HepG2 (cell line): ENCODE measurements around the gene CSNK2B. TPM values are rescaled to one million over a fixed set of nuclear protein-coding genes. Genes with fewer than 3 reads are reported as not detected.
A peak's percentile ranks its signal among the peaks of the same experiment; 100 is the strongest.

Source experiments
- ARID3A ChIP-seq: IDR thresholded peaks from 2 replicates; pipeline ENCODE4 v1.6.1; 2012; ENCODE audit warnings: low read depth, low read length, improper control_type of control experiment
- ARID4A ChIP-seq: sonication (generic); formaldehyde crosslinking; IDR thresholded peaks from 2 replicates; pipeline ENCODE4 v1.5.0; 2020; ENCODE audit warnings: mild to moderate bottlenecking, missing genetic modification reagents, borderline replicate concordance
- BCL6 ChIP-seq: IDR thresholded peaks from 2 replicates; pipeline ENCODE4 v1.6.1; 2016; ENCODE audit warnings: missing genetic modification reagents, missing compliant biosample characterization
- CBX2 ChIP-seq, 2 experiments: fragments of 200-600 bp in 1 of 2; sonication (generic); formaldehyde crosslinking in 1 of 2; IDR thresholded peaks; 2 replicates each; pipeline versions ENCODE4 v1.7.0 to v1.8.1; 2018 to 2022; ENCODE audit warnings: low read depth in 2 of 2, low read length in 1 of 2, mild to moderate bottlenecking in 1 of 2, missing genetic modification reagents in 1 of 2
- CHD2 ChIP-seq: IDR thresholded peaks from 2 replicates; pipeline ENCODE4 v1.6.1; 2011; ENCODE audit warnings: low read depth, low read length, improper control_type of control experiment
- EED ChIP-seq: sonication (generic); formaldehyde crosslinking; IDR thresholded peaks from 2 replicates; pipeline ENCODE4 v1.5.0; 2020; ENCODE audit warnings: mild to moderate bottlenecking, missing genetic modification reagents
- FIP1L1 ChIP-seq: fragments of 200-400 bp; formaldehyde crosslinking; IDR thresholded peaks from 2 replicates; pipeline ENCODE4 v1.6.1; 2018; ENCODE audit warnings: low read depth, mild to moderate bottlenecking, low read length, moderate library complexity, borderline replicate concordance; ENCODE audit not compliant: insufficient read depth
- FOXP1 ChIP-seq, 2 experiments: fragments of 450-650 bp in 1 of 2; IDR thresholded peaks; 2 replicates each; pipeline ENCODE4 v1.6.1; 2017 to 2018; ENCODE audit warnings: antibody characterized with exemption in 1 of 2
- HDAC2 ChIP-seq: sonication (generic); formaldehyde crosslinking; IDR thresholded peaks from 2 replicates; pipeline ENCODE4 v1.4.0; 2020; ENCODE audit warnings: missing genetic modification reagents
- HMGXB4 ChIP-seq, 2 experiments: sonication (generic) in 1 of 2; formaldehyde crosslinking in 1 of 2; IDR thresholded peaks; 2 replicates each; pipeline versions ENCODE4 v1.4.0 to v1.6.1; 2018 to 2020; ENCODE audit warnings: missing genetic modification reagents in 2 of 2, borderline replicate concordance in 1 of 2, low read depth in 1 of 2, mild to moderate bottlenecking in 1 of 2, missing biosample characterization in 1 of 2
- KDM2A ChIP-seq: sonication (generic); formaldehyde crosslinking; IDR thresholded peaks from 2 replicates; pipeline ENCODE4 v1.4.0; 2020; ENCODE audit warnings: low read depth, missing genetic modification reagents, borderline replicate concordance
- MED13 ChIP-seq: sonication (generic); formaldehyde crosslinking; IDR thresholded peaks from 2 replicates; pipeline ENCODE4 v1.5.0; 2020; ENCODE audit warnings: missing genetic modification reagents
- NFE2 ChIP-seq: sonication (generic); formaldehyde crosslinking; IDR thresholded peaks from 2 replicates; pipeline ENCODE4 v1.4.0; 2020; ENCODE audit warnings: missing genetic modification reagents
- PBX2 ChIP-seq: IDR thresholded peaks from 2 replicates; pipeline ENCODE4 v1.6.1; 2016; ENCODE audit warnings: control low read depth
- SAP130 ChIP-seq: IDR thresholded peaks from 2 replicates; pipeline ENCODE4 v1.6.1; 2016; ENCODE audit warnings: low read depth
- STAT5B ChIP-seq: sonication (generic); formaldehyde crosslinking; IDR thresholded peaks from 2 replicates; pipeline ENCODE4 v1.4.0; 2020; ENCODE audit warnings: missing genetic modification reagents
- ZFY ChIP-seq: sonication (generic); formaldehyde crosslinking; IDR thresholded peaks from 2 replicates; pipeline ENCODE4 v1.4.0; 2020; ENCODE audit warnings: missing genetic modification reagents
- ZMYM4 ChIP-seq: sonication (generic); formaldehyde crosslinking; IDR thresholded peaks from 2 replicates; pipeline ENCODE4 v1.8.1; 2023; ENCODE audit warnings: mild to moderate bottlenecking, missing genetic modification reagents
- ZNF331 ChIP-seq: sonication (generic); formaldehyde crosslinking; IDR thresholded peaks from 2 replicates; pipeline ENCODE4 v1.4.0; 2020; ENCODE audit warnings: missing genetic modification reagents
- ZNF546 ChIP-seq: sonication (generic); formaldehyde crosslinking; conservative IDR thresholded peaks from 2 replicates; pipeline ENCODE4 v1.8.1; 2023; ENCODE audit warnings: mild to moderate bottlenecking, missing genetic modification reagents
- polyA plus RNA-seq, 8 experiments: library from polyadenylated mRNA; depleted of rRNA in 3 of 8; stranded (reverse) in 7 of 8; unstranded in 1 of 8; fragments of >200 nt; fragmentation: Illumina TruSeq in 4 of 8; extraction: Trizol in 4 of 8; gene quantifications; 2 replicates each; pipeline versions ENCODE4 v1.2.1 to v1.2.3, GENCODE V29; 2011 to 2016; ENCODE audit warnings: low read depth in 4 of 8, missing spikeins in 1 of 8, mixed read lengths in 1 of 8; ENCODE audit not compliant: insufficient read depth in 1 of 8
- total RNA-seq, 5 experiments: library from RNA; depleted of rRNA; stranded (reverse); fragments of >200 nt; fragmentation: Illumina TruSeq; extraction: Trizol; gene quantifications; 2 replicates each; pipeline ENCODE4 v1.2.3, GENCODE V29; 2016; ENCODE audit warnings: low read depth in 1 of 5

CSNK2B gene
- total and polyA plus RNA-seq, 2 of the 13 experiments (the other 11 are each of a cell fraction or from before 2014, with no cell fraction given): 111 to 296 TPM

GRCh38 chr6:31664790-31665500 is 935 bp upstream of the CSNK2B start, which contains the start of gene GPANK1 (continued):
- TF ChIP-seq ARID4A (peak; percentile 48; the same call in 1 of the 2 replicates), EED (CRISPR knock-in tag) (peak; percentile 61; the same call in 1 of the 2 replicates), SAP130 (CRISPR knock-in tag) (peak; percentile 86), STAT5B (CRISPR knock-in tag) (no peak), ZNF331 (CRISPR knock-in tag) (0 out of 2 replicates have a peak, but pooled peaks have one; percentile 66), ZFY (CRISPR knock-in tag) (peak; percentile 9; the same call in 1 of the 2 replicates), ZNF546 (CRISPR knock-in tag) (peak; percentile 92), BCL6 (CRISPR knock-in tag) (peak; percentile 60; the same call in 1 of the 2 replicates), FIP1L1 (peak; percentile 58; the same call in 1 of the 2 replicates), HMGXB4 (CRISPR knock-in tag; IDR thresholded peaks at IDR 0.05; ENCODE audit: borderline replicate concordance in 1 of 2, low read depth in 1 of 2) (peak in 1 of 2 experiments; percentile 75; a peak in 2 of 4 replicates), FOXP1 (IDR thresholded peaks at IDR 0.05) (peak; percentile 90), FOXP1 (CRISPR knock-in tag; IDR thresholded peaks at IDR 0.05) (peak; percentile 83), ARID3A (peak; percentile 75), KDM2A (CRISPR knock-in tag) (peak; percentile 76), MED13 (CRISPR knock-in tag) (peak; percentile 36; the same call in 1 of the 2 replicates), CHD2 (no peak), CBX2 (IDR thresholded peaks at IDR 0.05; ENCODE audit: low read depth, low read length) (no peak), CBX2 (CRISPR knock-in tag; IDR thresholded peaks at IDR 0.05; ENCODE audit: low read depth) (0 out of 2 replicates have a peak, but pooled peaks have one; percentile 27), NFE2 (CRISPR knock-in tag) (no peak), HDAC2 (CRISPR knock-in tag) (peak; percentile 57; the same call in 1 of the 2 replicates), PBX2 (CRISPR knock-in tag) (no peak), ZMYM4 (CRISPR knock-in tag) (peak; percentile 31; the same call in 1 of the 2 replicates)
